ENCODE data around the gene IVNS1ABP. TPM values are rescaled to one million over a fixed set of nuclear protein-coding genes. Genes with fewer than 3 reads are reported as not detected.
A peak's percentile ranks its signal among the peaks of the same experiment; 100 is the strongest.

IVNS1ABP gene
- total and polyA plus RNA-seq, 4 donors, result 39.3 to 218 (median 114) TPM

DNA sequence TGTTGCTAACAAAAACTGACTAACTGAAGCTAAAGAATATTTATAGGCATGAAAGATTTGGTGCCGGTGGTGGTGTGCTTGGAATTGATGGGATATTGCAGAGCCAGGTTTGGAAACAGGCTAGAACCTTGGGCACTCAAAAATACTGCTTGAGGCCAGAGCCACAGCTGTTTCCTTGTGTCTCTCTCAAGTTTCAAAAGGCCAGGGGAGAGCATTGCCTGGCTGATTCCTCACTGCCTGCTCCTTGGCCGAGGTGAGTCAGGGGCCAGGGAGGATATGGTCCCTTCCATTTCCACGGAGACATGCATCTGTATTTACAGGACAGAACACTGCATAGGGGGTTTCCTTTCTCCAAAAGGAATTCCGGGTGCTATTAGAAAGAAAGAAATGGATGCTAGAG is 36.1 kb upstream of the IVNS1ABP start:
- TF ChIP-seq, protein P1, sequence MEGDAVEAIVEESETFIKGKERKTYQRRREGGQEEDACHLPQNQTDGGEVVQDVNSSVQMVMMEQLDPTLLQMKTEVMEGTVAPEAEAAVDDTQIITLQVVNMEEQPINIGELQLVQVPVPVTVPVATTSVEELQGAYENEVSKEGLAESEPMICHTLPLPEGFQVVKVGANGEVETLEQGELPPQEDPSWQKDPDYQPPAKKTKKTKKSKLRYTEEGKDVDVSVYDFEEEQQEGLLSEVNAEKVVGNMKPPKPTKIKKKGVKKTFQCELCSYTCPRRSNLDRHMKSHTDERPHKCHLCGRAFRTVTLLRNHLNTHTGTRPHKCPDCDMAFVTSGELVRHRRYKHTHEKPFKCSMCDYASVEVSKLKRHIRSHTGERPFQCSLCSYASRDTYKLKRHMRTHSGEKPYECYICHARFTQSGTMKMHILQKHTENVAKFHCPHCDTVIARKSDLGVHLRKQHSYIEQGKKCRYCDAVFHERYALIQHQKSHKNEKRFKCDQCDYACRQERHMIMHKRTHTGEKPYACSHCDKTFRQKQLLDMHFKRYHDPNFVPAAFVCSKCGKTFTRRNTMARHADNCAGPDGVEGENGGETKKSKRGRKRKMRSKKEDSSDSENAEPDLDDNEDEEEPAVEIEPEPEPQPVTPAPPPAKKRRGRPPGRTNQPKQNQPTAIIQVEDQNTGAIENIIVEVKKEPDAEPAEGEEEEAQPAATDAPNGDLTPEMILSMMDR (IDR thresholded peaks at IDR 0.05; ENCODE audit: control extremely low read depth, extremely low read depth), result no peak
- no peaks in the 10 kb centered on the region for H3K27me3 ChIP-seq (ENCODE audit: control insufficient read depth in 3 of 3, insufficient read depth in 3 of 3, low read length in 2 of 3)
- no peaks in the 10 kb centered on the region for H3K9me3 ChIP-seq (ENCODE audit: control insufficient read depth in 4 of 4, insufficient read depth in 3 of 4, low read length in 3 of 4)
- WGBS, 2 donors, result 80 to 82% methylated on average over 4 of the region's 4 CpGs
- ATAC-seq (ENCODE audit: insufficient read depth, low FRiP score) (no peak), DNase-seq (peak in 1 of 3 donors; percentile 9)
- H3K9ac ChIP-seq (ENCODE audit: insufficient read depth in 1 of 2, low read length in 2 of 2), result no peak overlapping the region
- no peak overlapping the region for H3K4me3 ChIP-seq
- H3K27ac ChIP-seq (ENCODE audit: low read depth in 1 of 2, low read length in 1 of 2), result no peak overlapping the region
- peaks cover 0 to 3% (median 0%) of the 10 kb centered on the region in 5 donors for H3K4me1 ChIP-seq (ENCODE audit: control insufficient read depth in 5 of 5, insufficient read depth in 5 of 5, low read length in 5 of 5)
- no peaks in the 10 kb centered on the region for H3K36me3 ChIP-seq (ENCODE audit: control insufficient read depth in 4 of 4, insufficient read depth in 4 of 4, low read length in 4 of 4)

DNA sequence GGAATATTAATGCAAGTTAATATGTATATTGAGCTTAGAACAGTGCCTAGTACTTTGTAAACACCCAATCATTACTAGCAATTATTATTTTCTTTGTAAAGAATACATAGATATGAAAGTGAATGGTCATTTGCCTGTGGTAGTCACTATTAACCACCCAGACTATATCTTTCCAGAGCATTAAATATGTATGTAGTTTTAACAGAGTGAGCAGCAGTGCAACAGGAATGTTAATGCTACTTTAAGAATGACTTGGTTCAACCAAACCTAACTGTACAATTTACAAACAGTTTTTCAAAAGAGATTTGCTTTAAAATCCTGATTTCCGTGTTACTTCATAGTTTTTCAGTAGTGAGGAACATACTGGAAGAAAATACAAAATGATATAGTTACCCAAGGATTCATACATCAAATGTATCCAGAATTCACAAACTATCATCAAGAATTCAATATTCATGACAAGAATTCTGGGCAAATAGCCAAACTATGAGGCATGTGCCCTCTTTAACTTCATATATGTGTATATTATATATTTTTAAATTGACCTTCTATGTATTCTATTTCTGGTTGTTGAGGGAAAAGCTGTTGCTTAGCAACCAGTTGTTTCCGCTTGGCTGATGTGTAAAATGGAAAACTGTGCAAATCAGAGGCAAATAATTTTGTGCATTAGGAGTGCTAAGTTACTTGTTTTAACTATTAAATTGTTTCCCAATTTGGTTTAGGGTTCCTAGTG is 34.9 kb upstream of the IVNS1ABP start:
- Histone ChIP-seq H3K9ac (ENCODE audit: insufficient read depth in 1 of 2, low read length in 2 of 2) (no peak overlapping the region), H3K4me3 (no peak overlapping the region), H3K9me3 (ENCODE audit: control insufficient read depth in 4 of 4, insufficient read depth in 3 of 4, low read length in 3 of 4) (no peaks in the 10 kb centered on the region), H3K27ac (ENCODE audit: low read depth in 1 of 2, low read length in 1 of 2) (no peak overlapping the region), H3K27me3 (ENCODE audit: control insufficient read depth in 3 of 3, insufficient read depth in 3 of 3, low read length in 2 of 3) (no peaks in the 10 kb centered on the region), H3K36me3 (ENCODE audit: control insufficient read depth in 4 of 4, insufficient read depth in 4 of 4, low read length in 4 of 4) (no peaks in the 10 kb centered on the region), H3K4me1 (ENCODE audit: control insufficient read depth in 5 of 5, insufficient read depth in 5 of 5, low read length in 5 of 5) (peaks cover 0 to 3% (median 0%) of the 10 kb centered on the region in 5 donors)
- TF ChIP-seq, protein P1 (IDR thresholded peaks at IDR 0.05; ENCODE audit: control extremely low read depth, extremely low read depth), result no peak
- ATAC-seq (ENCODE audit: insufficient read depth, low FRiP score) (no peak), DNase-seq (peak; percentile 33 to 80 (median 77))
- WGBS, 2 donors, result 86% methylated on average over 2 of the region's 2 CpGs

DNA sequence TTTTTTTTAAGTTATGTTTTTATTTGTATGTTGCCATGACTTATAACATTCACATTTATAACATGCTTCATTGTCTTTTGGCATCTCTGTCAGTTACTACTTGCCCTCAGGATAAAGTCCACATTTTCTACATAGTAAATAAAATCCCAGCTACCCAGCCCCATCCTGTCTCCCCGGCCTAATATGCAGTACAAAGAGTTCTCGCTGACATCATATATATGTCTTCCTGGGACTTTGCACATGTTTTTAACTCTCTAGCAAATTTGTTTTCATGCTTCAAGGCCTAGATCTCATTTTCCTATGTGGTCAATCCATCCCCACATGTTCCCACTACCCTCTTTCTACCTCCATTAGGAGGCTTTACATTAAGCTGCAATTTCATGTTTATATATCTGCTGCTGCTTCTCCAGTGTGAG is 33.0 kb upstream of the IVNS1ABP start:
- TF ChIP-seq, protein P1 (IDR thresholded peaks at IDR 0.05; ENCODE audit: control extremely low read depth, extremely low read depth), result no peak
- Histone ChIP-seq H3K9ac (ENCODE audit: insufficient read depth in 1 of 2, low read length in 2 of 2) (no peak overlapping the region), H3K27me3 (ENCODE audit: control insufficient read depth in 3 of 3, insufficient read depth in 3 of 3, low read length in 2 of 3) (no peaks in the 10 kb centered on the region), H3K9me3 (ENCODE audit: control insufficient read depth in 4 of 4, insufficient read depth in 3 of 4, low read length in 3 of 4) (no peaks in the 10 kb centered on the region), H3K36me3 (ENCODE audit: control insufficient read depth in 4 of 4, insufficient read depth in 4 of 4, low read length in 4 of 4) (no peaks in the 10 kb centered on the region), H3K4me1 (ENCODE audit: control insufficient read depth in 5 of 5, insufficient read depth in 5 of 5, low read length in 5 of 5) (peaks cover 0 to 3% (median 0%) of the 10 kb centered on the region in 5 donors), H3K27ac (ENCODE audit: low read depth in 1 of 2, low read length in 1 of 2) (no peak overlapping the region), H3K4me3 (no peak overlapping the region)
- DNase-seq, result no peak
- ATAC-seq (ENCODE audit: insufficient read depth, low FRiP score), result no peak
- 71 to 72% methylated on average over 2 of the region's 2 CpGs for WGBS, 2 donors

Measured in lung (tissue), 12 donors.